Activated T-helper 2 cell treated with anti-CD3 and anti-CD28 coated beads, Interferon-gamma antibody, Interleukin-2, Interleukin-4, amounts not matched to agents 10 μg/mL and 5 μg/mL and 100 μg/mL, durations not matched to agents 14 hours and 24 hours and 36 hours (primary cell): ENCODE measurements around the gene CDH22. TPM values are rescaled to one million over a fixed set of nuclear protein-coding genes. Genes with fewer than 3 reads are reported as not detected.
A peak's percentile ranks its signal among the peaks of the same experiment; 100 is the strongest.

Source experiments
- DNase-seq: peaks from one replicate; pipeline ENCODE4 v3.0.0; 2021; ENCODE audit warnings: low spot score
- H3K27ac Mint-ChIP-seq: one replicate; pipeline ENCODE4 v1.8.0; 2021; ENCODE audit warnings: mixed read lengths
- H3K27me3 Mint-ChIP-seq: one replicate; pipeline ENCODE4 v1.8.0; 2021; ENCODE audit warnings: low read depth, mixed read lengths
- H3K36me3 Mint-ChIP-seq: one replicate; pipeline ENCODE4 v1.8.0; 2021; ENCODE audit warnings: low read depth, mixed read lengths
- H3K4me1 Mint-ChIP-seq: one replicate; pipeline ENCODE4 v1.8.0; 2021; ENCODE audit warnings: low read depth, mixed read lengths
- H3K4me3 Mint-ChIP-seq: one replicate; pipeline ENCODE4 v1.8.0; 2021; ENCODE audit warnings: low read depth, mild to moderate bottlenecking, moderate library complexity, mixed read lengths
- H3K9me3 Mint-ChIP-seq: one replicate; pipeline ENCODE4 v1.8.0; 2021; ENCODE audit warnings: mixed read lengths
- intact Hi-C: fragments of 100-400 bp; cut with micrococcal nuclease; formaldehyde crosslinking; loops from one replicate; pipeline ENCODE4 v1.15.1; 2023
- total RNA-seq: library from RNA; stranded (reverse); gene quantifications from 2 replicates; pipeline ENCODE4 v1.2.3, GENCODE V29; 2022

The CDH22 gene
- total RNA-seq, 1 donor from 2014 or later = not detected

DNA sequence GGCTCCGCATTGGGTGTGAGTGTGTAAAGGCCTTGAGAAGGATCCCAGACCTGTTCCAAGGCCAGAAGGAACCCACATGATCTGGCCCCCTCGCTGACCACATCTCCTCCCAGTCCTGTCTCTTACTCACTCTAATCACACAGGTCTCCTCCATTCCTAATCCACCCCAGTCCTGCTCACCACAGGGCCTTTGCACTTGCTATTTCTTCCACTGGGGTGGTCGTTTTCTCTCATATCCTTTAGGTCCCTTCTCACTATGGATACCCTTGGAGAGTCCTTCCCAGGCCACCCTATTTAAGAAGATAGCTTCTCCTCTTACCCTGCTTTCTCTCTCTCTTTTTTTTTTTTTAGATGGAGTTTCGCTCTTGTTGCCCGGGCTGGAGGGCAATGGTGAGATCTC is 124.5 kb downstream of the CDH22 start:
- intact Hi-C loops = no loop called here
- Mint-ChIP-seq H3K4me3 (no peak overlapping the region), H3K9me3 (no peaks in the 10 kb centered on the region), H3K27me3 (peaks cover 7% of the 10 kb centered on the region), H3K27ac (no peak overlapping the region), H3K4me1 (no peaks in the 10 kb centered on the region), H3K36me3 (no peaks in the 10 kb centered on the region)
- DNase-seq = no peak

- no peaks in the 10 kb centered on the region for H3K9me3 Mint-ChIP-seq
These were observed 125.8 kb downstream of the CDH22 start for GRCh38 chr20:46182276-46183200.

GRCh38 chr20:46179862-46180261 is 128.4 kb downstream of the CDH22 start:
- H3K36me3 Mint-ChIP-seq = no peaks in the 10 kb centered on the region
- no peak overlapping the region for H3K4me3 Mint-ChIP-seq
- intact Hi-C loops = no loop called here
- no peaks in the 10 kb centered on the region for H3K4me1 Mint-ChIP-seq
- peaks cover 25% of the 10 kb centered on the region for H3K27me3 Mint-ChIP-seq
- H3K9me3 Mint-ChIP-seq = no peaks in the 10 kb centered on the region
- no peak for DNase-seq
- no peak overlapping the region for H3K27ac Mint-ChIP-seq

More at GRCh38 chr20:46182276-46183200, 125.8 kb downstream of the CDH22 start:
- Mint-ChIP-seq H3K27ac (no peak overlapping the region), H3K36me3 (no peaks in the 10 kb centered on the region), H3K4me1 (no peaks in the 10 kb centered on the region), H3K4me3 (no peak overlapping the region), H3K27me3 (peaks cover 7% of the 10 kb centered on the region)
- DNase-seq = no peak
- intact Hi-C loops = no loop called here

GRCh38 chr20:46178891-46179290 is 129.4 kb downstream of the CDH22 start:
- intact Hi-C loops = no loop called here
- no peaks in the 10 kb centered on the region for H3K4me1 Mint-ChIP-seq
- H3K36me3 Mint-ChIP-seq = no peaks in the 10 kb centered on the region
- no peak overlapping the region for H3K27ac Mint-ChIP-seq
- no peak for DNase-seq
- H3K4me3 Mint-ChIP-seq = no peak overlapping the region
- H3K27me3 Mint-ChIP-seq = peaks cover 28% of the 10 kb centered on the region
- H3K9me3 Mint-ChIP-seq = no peaks in the 10 kb centered on the region

DNA sequence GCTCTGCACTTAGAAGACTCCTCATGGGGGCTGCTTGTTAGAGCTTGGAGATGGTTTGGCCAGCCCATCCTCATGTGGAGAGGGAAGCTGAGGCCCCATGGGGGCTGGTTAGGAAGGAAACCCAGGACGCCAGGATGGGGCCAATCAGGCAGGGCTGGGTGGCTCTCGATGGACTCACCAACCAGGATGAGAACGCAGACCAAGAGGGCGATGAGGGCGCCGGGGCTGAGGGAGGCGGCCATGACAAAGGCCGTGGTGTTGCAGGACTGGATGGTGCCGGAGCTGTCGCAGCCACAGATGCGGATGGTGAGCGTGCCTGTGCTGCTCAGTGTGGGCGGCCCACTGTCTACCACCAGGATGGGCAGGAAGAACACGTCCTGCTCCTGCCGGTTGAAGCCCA is 130.5 kb downstream of the CDH22 start:
- H3K4me1 Mint-ChIP-seq = no peaks in the 10 kb centered on the region
- H3K27me3 Mint-ChIP-seq = peaks cover 38% of the 10 kb centered on the region
- intact Hi-C loops = no loop called here
- H3K27ac Mint-ChIP-seq = no peak overlapping the region
- no peaks in the 10 kb centered on the region for H3K36me3 Mint-ChIP-seq
- no peak for DNase-seq
- no peaks in the 10 kb centered on the region for H3K9me3 Mint-ChIP-seq
- H3K4me3 Mint-ChIP-seq = no peak overlapping the region

GRCh38 chr20:46176739-46177378 is 131.4 kb downstream of the CDH22 start:
- no peak overlapping the region for H3K27ac Mint-ChIP-seq
- H3K9me3 Mint-ChIP-seq = no peaks in the 10 kb centered on the region
- no peaks in the 10 kb centered on the region for H3K4me1 Mint-ChIP-seq
- H3K36me3 Mint-ChIP-seq = no peaks in the 10 kb centered on the region
- no peak for DNase-seq
- H3K27me3 Mint-ChIP-seq = peaks cover 42% of the 10 kb centered on the region
- intact Hi-C loops = no loop called here
- H3K4me3 Mint-ChIP-seq = no peak overlapping the region

GRCh38 chr20:46175127-46175494 is 133.2 kb downstream of the CDH22 start:
- Mint-ChIP-seq H3K4me1 (no peaks in the 10 kb centered on the region), H3K4me3 (no peak overlapping the region), H3K36me3 (no peaks in the 10 kb centered on the region), H3K27me3 (peaks cover 43% of the 10 kb centered on the region), H3K9me3 (no peaks in the 10 kb centered on the region), H3K27ac (no peak overlapping the region)
- intact Hi-C loops = loop anchor here (2.0 kb wide), 3 partner anchors 42 to 160 kb away; no protein-coding TSS in a partner anchor
- DNase-seq = no peak

DNA sequence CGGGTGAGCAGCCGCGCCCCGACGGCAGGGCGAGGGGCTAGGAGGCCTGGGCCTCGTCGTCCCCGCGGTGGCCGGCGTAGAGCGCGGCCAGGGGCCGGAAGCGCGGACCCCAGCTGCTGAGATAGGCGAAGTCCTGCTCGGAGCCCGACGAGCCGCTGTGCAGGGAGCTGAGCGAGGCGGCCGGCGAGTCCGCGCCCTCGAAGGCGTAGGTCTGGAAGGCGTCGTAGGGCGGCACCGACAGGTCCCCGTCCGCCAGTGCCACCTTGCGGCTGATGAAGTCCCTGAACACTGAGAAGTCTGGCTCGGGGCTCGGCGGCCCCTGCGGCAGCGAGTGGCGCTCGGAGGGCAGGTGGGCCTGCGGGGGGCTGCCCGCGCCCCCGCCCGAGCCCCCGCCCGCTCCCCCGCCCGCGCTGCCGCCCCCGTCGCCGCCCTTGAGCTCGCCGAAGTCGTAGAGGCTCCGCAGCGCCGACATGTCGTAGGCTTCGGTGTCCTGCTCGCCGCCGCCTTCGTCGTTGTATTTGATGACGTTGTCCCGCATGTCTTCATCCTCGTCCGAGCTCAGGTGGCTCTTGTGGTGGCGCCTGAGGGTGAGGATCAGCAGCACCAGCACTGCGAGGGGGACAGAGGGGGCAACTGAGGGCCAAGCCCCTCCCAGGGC is 133.7 kb downstream of the CDH22 start:
- intact Hi-C loops = loop anchor here (2.0 kb wide), 3 partner anchors 42 to 160 kb away; no protein-coding TSS in a partner anchor
- DNase-seq = peak; percentile 46
- Mint-ChIP-seq H3K4me1 (no peaks in the 10 kb centered on the region), H3K27ac (no peak overlapping the region), H3K27me3 (peaks cover 39% of the 10 kb centered on the region), H3K9me3 (no peaks in the 10 kb centered on the region), H3K4me3 (no peak overlapping the region), H3K36me3 (no peaks in the 10 kb centered on the region)

DNA sequence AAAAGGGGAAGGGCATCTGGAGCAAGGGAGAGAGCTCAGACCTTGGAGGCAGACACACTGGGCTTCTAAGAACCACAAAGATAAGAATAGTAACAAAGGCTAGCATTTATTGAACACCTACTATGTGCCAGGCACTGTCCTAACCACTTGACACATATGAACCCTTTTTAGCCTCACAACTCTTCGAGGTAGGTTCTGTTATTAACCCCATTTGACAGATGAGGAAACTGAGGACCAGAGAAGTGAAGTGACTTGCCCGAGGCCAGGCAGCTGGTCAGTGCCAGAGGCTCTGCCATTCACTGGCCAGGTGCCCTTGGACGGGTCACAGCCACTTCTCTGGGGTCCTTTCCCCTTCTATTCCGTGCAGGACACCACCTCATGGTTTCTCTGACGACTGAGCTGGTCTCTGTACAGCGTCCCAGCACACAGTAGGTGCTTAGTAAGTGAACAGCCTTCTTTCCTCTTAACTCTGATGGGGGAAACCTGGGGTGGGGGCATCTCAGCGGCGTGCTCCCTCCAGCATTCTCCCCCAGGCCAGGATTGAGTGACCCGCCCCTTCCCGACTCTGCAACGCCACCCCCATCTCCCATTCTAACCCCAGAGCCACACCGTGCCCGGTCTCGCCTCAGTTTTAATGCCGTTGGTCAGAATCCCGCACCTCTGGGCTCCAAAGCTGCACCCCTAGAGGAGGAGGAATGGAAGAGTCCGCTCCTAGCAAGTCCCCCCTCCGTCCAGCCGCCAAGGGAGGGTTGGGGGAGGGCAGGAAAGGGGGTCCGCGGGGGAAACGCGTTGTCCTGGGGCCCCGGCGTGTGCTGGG is 134.4 kb downstream of the CDH22 start:
- no peaks in the 10 kb centered on the region for H3K9me3 Mint-ChIP-seq
- H3K36me3 Mint-ChIP-seq = no peaks in the 10 kb centered on the region
- H3K27ac Mint-ChIP-seq = no peak overlapping the region
- intact Hi-C loops = loop anchor here (2.0 kb wide), 3 partner anchors 41 to 159 kb away; no protein-coding TSS in a partner anchor
- H3K27me3 Mint-ChIP-seq = peaks cover 39% of the 10 kb centered on the region
- H3K4me1 Mint-ChIP-seq = no peaks in the 10 kb centered on the region
- H3K4me3 Mint-ChIP-seq = no peak overlapping the region
- no peak for DNase-seq

DNA sequence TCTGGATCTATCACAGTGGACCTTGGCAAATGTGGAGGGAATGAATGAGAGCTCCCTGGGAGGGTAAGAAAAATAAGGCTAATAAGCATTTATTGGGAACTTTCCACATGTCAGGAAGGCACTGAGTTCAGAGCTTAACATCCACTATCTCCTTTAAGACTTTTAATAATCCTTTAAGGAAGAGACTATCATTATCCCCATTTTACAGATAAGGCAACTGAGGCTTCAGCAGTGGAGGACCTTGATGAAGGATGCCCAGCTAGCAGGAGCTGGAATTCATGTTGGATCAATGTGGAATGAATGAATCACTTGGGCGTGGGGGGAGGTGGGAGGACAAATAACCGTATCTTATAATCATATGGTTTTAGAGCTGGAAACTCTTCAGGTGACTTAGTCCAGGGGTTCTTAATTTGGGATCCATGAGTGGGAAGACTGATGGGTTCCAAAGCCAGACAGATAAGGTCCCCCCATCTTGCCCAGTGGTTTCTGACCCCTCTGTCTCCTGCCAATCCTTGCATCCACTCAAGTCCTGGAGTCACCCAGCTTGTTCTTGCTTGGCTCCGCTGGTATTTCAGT is 135.2 kb downstream of the CDH22 start:
- Mint-ChIP-seq H3K36me3 (no peaks in the 10 kb centered on the region), H3K4me3 (no peak overlapping the region), H3K4me1 (no peaks in the 10 kb centered on the region), H3K27me3 (peaks cover 39% of the 10 kb centered on the region), H3K27ac (no peak overlapping the region), H3K9me3 (no peaks in the 10 kb centered on the region)
- DNase-seq = no peak
- intact Hi-C loops = no loop called here

DNA sequence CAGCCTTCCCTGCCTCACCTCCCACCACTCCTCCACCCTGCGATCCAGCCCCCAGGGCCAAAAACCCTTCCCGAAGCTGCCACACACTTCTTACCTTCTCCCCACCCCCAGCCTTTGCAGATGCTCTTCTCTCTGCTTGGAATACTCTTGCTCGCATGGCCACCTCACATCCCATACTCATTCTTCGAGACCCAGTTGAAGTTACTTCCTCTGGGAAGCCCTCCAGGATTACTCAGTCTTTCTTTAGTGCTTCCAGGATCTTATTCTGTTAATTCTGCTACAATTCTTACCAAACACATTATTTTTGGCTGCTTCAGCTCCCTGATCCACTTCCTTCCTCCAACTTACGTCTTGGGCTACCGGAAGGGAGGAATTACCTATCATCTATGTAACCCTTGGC is 135.8 kb downstream of the CDH22 start:
- no peak for DNase-seq
- intact Hi-C loops = no loop called here
- no peaks in the 10 kb centered on the region for H3K36me3 Mint-ChIP-seq
- H3K9me3 Mint-ChIP-seq = no peaks in the 10 kb centered on the region
- H3K27ac Mint-ChIP-seq = no peak overlapping the region
- no peaks in the 10 kb centered on the region for H3K4me1 Mint-ChIP-seq
- peaks cover 39% of the 10 kb centered on the region for H3K27me3 Mint-ChIP-seq
- no peak overlapping the region for H3K4me3 Mint-ChIP-seq

DNA sequence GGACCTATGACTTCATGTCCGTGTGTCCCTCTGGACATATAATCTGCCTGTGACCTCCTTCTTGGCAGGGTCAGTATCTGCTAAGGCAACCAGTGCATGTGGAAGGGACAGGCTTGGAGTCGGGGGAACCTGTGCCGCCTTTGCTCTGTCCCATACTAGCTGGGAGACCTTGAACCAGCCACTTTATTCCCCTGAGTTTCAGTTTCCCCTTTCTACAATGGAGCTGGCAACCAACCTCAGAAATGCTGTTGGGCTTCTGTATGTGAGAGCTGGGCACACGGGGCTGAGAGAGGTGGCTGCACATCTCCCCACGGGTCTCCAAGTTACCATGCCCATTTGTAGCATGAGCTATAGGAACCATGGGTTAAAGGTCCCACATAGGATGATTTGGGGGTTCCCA is 136.4 kb downstream of the CDH22 start:
- intact Hi-C loops = no loop called here
- no peaks in the 10 kb centered on the region for H3K36me3 Mint-ChIP-seq
- H3K27me3 Mint-ChIP-seq = peaks cover 37% of the 10 kb centered on the region
- H3K4me1 Mint-ChIP-seq = no peaks in the 10 kb centered on the region
- no peak overlapping the region for H3K27ac Mint-ChIP-seq
- no peak for DNase-seq
- no peaks in the 10 kb centered on the region for H3K9me3 Mint-ChIP-seq
- no peak overlapping the region for H3K4me3 Mint-ChIP-seq
